HT1080 (cell line): Measurements from ENCODE around the gene FDX1. TPM values are rescaled to one million over a fixed set of nuclear protein-coding genes. Genes with fewer than 3 reads are reported as not detected.
A peak's percentile ranks its signal among the peaks of the same experiment; 100 is the strongest.

Experiments
- DNase-seq: peaks from one replicate; pipeline ENCODE4 v3.0.0-alpha.2; 2015; ENCODE audit warnings: low read depth
- total RNA-seq: library from RNA; depleted of rRNA; stranded (reverse); fragments of >200 nt; shearing (Covaris generic); gene quantifications from 2 replicates; pipeline ENCODE4 v1.2.3, GENCODE V29; 2014

Gene FDX1
- total RNA-seq, 1 experiment from 2014 or later: 13.0 TPM

DNA sequence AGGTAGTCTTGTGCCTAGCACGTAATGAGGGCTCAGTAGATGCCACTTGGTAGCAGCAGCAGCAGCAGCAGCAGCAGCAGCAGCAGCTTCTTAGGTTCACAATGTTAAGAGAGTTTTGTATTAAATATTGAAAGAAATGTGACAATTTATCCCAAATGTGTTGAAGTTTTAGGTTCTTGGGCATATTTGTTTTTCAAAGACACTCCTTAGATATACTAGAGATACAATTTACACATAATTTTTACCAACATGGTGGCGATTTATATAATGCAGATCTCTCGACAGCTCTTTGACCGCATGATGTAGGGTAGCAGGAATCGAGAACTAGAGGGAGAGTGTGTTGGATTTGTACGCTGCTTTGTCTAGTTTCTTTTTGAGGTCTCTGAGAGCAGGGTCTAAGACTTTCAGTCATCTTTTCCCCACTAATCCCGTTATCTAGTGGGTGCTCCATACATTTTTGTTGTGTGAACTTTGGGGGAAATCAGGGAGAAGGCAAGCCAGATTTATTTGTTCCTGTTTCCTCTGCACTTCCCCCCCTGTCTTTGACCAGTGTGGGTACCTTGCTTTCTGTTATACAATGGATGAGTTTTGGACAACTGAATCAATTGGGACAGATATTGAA, 1.4 kb downstream of the FDX1 start:
- peak; percentile 26 for DNase-seq

- no peak for DNase-seq
Observed at GRCh38 chr11:110431674-110432073, 1.9 kb downstream of the FDX1 start.

DNA sequence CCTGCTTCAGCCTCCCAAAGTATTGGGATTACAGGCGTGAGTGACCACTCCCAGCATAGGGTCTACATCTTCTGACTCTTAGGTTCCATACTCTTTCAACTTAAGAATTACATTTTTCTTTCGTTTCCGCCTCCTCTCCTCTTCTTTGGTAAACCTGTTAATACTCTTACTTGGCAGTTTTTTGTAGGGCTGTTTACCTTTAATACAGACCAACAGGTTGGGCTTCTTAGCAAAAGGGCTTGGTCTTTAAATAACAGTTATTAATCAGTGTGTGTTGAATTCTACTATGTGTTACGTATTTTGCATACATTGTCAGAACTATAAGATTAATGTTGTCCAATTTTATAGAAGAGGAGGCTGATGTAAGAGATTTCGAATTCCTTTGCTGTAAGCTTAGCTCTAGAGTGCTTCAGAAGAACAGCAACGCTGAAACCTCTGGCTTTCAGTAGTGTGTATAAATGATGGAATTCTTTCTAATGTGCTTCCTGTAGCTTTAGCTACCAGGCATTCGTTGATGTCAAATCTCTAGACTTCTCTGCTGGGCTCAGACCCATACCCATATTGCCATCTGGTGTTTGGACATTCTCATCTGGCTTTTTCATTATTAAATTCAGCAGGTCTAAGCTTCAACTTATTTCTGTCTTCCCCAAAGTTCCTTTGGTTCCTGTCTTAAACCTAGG, 3.1 kb downstream of the FDX1 start:
- DNase-seq: no peak

GRCh38 chr11:110433393-110434333, 3.9 kb downstream of the FDX1 start:
- peak; percentile 30 for DNase-seq

GRCh38 chr11:110434952-110435779, 5.4 kb downstream of the FDX1 start:
- DNase-seq: no peak

GRCh38 chr11:110435780-110436717, 6.3 kb downstream of the FDX1 start:
- DNase-seq: no peak

DNA sequence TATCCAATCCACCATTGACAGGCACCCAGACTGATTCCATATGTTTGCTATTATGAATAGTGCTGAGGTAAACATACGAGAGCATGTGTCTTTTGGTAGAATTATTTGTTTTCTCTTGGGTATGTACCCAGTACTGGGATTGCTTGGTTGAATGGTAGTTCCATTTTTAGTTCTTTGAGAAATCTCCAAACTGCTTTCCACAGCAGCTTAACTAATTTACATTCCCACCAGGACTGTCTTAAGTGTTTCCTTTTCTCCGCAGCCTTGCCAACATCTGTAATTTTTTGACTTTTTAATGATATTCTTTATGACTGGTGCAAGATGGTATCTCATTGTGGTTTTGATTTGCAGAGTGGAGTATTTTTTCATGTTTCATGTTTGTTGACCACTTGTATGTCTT, 8.3 kb downstream of the FDX1 start:
- DNase-seq: no peak

DNA sequence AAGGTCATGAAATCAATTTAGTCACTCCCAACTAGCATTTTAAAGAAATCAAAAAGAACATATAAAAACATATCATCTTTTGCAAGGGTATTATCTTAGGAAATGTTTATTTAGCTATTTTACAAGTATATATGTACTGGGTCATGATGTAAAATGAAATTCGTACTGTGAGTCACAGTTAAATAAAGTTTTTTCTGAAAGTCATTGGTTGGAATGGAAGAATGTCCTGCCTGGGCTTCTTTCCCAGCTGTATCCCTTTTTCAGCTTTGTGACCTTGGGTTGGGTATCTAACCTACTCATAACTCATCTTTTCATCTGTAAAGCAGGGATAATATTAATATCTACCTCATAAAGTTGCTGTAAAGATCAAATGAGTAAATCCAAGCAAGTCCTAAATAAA, 15.7 kb downstream of the FDX1 start:
- no peak for DNase-seq

GRCh38 chr11:110446061-110446460, 16.3 kb downstream of the FDX1 start:
- no peak for DNase-seq

- DNase-seq: no peak
Observed at GRCh38 chr11:110446594-110446993, 16.8 kb downstream of the FDX1 start.

- no peak for DNase-seq
Observed at GRCh38 chr11:110447343-110447742, 17.6 kb downstream of the FDX1 start.

- no peak for DNase-seq
Observed at GRCh38 chr11:110447897-110448745, 18.4 kb downstream of the FDX1 start.

- DNase-seq: no peak
Observed at GRCh38 chr11:110450246-110450645, 20.5 kb downstream of the FDX1 start.

- no peak for DNase-seq
Observed at GRCh38 chr11:110452720-110453119, 23.0 kb downstream of the FDX1 start.

DNA sequence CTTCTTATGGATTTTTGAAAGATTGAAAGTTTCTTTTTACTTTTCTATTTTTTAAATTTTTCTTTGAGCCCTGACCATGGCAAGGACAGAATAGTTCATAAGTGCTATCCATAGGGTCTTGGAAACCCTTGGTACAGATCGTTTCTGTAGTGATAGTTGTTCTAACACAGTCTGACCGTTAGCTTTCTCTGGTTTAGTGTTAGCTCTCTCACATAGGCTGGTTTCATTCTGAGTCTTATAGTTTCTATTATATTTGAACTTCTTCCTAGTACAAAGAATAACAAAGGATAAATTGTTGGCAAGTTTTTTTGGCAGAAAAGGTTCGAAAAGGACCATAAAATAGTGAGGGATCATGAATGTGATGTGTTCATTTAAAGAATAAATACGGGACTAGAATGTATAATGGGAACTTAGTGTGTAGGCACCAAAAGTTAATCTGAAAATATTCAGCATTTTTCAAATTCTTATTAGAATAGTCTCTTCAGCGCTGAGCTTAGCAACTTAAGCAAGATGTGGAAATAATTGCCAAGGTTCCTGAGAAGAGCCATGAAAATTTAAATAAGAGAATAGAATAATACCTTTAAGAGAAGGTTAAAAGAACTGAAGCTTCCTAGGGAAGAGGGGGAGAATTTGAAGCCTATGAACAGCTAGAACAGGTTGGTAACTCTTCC, 24.1 kb downstream of the FDX1 start:
- DNase-seq: no peak

DNA sequence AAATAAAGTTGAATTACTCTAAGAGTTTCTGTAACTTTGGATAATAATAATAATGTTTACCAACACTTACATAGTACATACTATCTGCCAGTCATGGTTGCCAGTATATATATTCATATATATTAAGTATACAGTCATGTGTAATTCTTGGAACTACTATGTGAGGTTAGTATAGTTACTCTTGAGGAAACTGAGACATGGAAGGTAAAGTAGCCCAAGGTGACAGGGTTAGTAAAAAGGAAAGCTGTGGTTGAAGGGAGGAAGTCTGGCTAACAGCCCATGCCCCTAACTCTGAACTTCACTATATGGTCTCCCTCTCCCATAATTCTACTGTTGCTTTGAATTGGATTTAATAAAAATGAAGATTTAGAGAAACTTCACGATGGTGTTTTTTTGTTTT, 24.9 kb downstream of the FDX1 start:
- DNase-seq: no peak

DNA sequence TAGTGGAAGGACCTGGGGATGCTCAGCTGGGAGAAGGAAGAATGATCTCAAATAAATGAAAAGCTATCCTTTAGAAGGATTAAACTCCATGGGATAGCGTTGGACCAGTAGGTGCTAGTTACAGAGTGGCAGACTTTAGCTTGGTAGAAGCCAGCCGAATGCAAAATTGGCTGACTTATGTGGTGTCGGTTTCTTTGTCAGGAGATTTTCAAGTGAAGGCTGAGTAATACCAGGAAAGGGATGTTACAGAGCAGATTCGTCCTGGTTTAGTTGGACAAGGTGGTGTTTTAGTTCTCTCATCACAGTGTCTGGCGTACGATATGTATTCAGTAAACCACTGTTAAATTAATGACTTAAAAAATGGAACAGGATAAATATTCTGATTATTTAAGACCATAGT, 26.0 kb downstream of the FDX1 start:
- DNase-seq: no peak

GRCh38 chr11:110463153-110463552, 33.4 kb downstream of the FDX1 start:
- DNase-seq: peak; percentile 41

- no peak for DNase-seq
Observed at GRCh38 chr11:110465231-110465630, 35.5 kb downstream of the FDX1 start.
